CD4-positive, alpha-beta T cell treated with Interleukin-6 at 100 ng/mL for 8 hours (primary cell): Measurements from ENCODE around the gene PAPLN.
A peak's percentile ranks its signal among the peaks of the same experiment; 100 is the strongest.

ENCODE experiments used
- DNase-seq: peaks from one replicate; pipeline ENCODE4 v3.0.0-alpha.2; 2020; ENCODE audit warnings: mixed read lengths, low spot score

Gene PAPLN

GRCh38 chr14:73232984-73233383, 4.3 kb upstream of the PAPLN start:
- no peak for DNase-seq

- DNase-seq, result no peak
These were observed 3.7 kb upstream of the PAPLN start for GRCh38 chr14:73233564-73233963.

GRCh38 chr14:73234029-73234428, 3.3 kb upstream of the PAPLN start:
- no peak for DNase-seq

- no peak for DNase-seq
These were observed 2.5 kb upstream of the PAPLN start for GRCh38 chr14:73234586-73235394.

- no peak for DNase-seq
These were observed 1.7 kb upstream of the PAPLN start for GRCh38 chr14:73235531-73236155.

- DNase-seq, result no peak
These were observed 1.1 kb upstream of the PAPLN start for GRCh38 chr14:73236157-73236556.

GRCh38 chr14:73236752-73237218, 521 bp upstream of the PAPLN start:
- DNase-seq, result no peak

GRCh38 chr14:73237786-73238423, 599 bp downstream of the PAPLN start:
- DNase-seq, result no peak

- DNase-seq, result no peak
These were observed 1.1 kb downstream of the PAPLN start for GRCh38 chr14:73238424-73238852.

- no peak for DNase-seq
These were observed 1.6 kb downstream of the PAPLN start for GRCh38 chr14:73238941-73239340.

GRCh38 chr14:73239393-73240241, 2.3 kb downstream of the PAPLN start:
- DNase-seq, result no peak

GRCh38 chr14:73240816-73241480, 3.6 kb downstream of the PAPLN start:
- no peak for DNase-seq

GRCh38 chr14:73241481-73242165, 4.3 kb downstream of the PAPLN start:
- DNase-seq, result no peak

- DNase-seq, result no peak
These were observed 5.1 kb downstream of the PAPLN start for GRCh38 chr14:73242357-73242901.

GRCh38 chr14:73243341-73243740, 6.0 kb downstream of the PAPLN start:
- DNase-seq, result no peak

- no peak for DNase-seq
These were observed 6.4 kb downstream of the PAPLN start for GRCh38 chr14:73243748-73244147.

GRCh38 chr14:73244541-73245290, 7.4 kb downstream of the PAPLN start:
- no peak for DNase-seq

GRCh38 chr14:73245480-73246325, 8.4 kb downstream of the PAPLN start:
- DNase-seq, result peak; percentile 34
